CD4-positive, alpha-beta T cell (primary cell): ENCODE data around the gene MAGEB4. TPM values are rescaled to one million over a fixed set of nuclear protein-coding genes. Genes with fewer than 3 reads are reported as not detected.

Experiments used
- ATAC-seq: fragments of 200-7000 bp; cut with Tn5 transposase; one replicate; pipeline ENCODE4 v1.10.0; 2022; ENCODE audit warnings: mild to moderate bottlenecking; ENCODE audit not compliant: poor library complexity
- CTCF ChIA-PET: fragments of 350-600 bp; sonication (Branson Sonifier 250); formaldehyde crosslinking; loops from one replicate; lab custom pipeline; 2021; ENCODE audit warnings: antibody characterized with exemption, inconsistent platforms; lab: Charles Lee
- POLR2A ChIA-PET: fragments of 350-600 bp; sonication (Branson Sonifier 250); formaldehyde crosslinking; loops from one replicate; lab custom pipeline; 2021; ENCODE audit warnings: antibody characterized with exemption, inconsistent platforms; lab: Charles Lee
- DNase-seq, 14 experiments: peaks; one replicate each; pipeline ENCODE4 v3.0.0-alpha.2; 2013 to 2020; ENCODE audit warnings: mixed read lengths in 2 of 14
- H3K27ac ChIP-seq, 2 donors: one replicate each; pipeline versions ENCODE4 v1.5.1 to v1.7.0; 2013; ENCODE audit warnings: low read length in 2 of 2, low read depth in 1 of 2, mild to moderate bottlenecking in 1 of 2
- H3K27me3 ChIP-seq, 2 experiments: 1 replicate in 1 of 2; 2 replicates in 1 of 2; pipeline versions ENCODE4 v1.6.1 to v1.7.0; 2013; ENCODE audit warnings: low read length in 2 of 2, control low read depth in 1 of 2, mild to moderate bottlenecking in 1 of 2, moderate library complexity in 1 of 2; ENCODE audit not compliant: insufficient read depth in 2 of 2, control insufficient read depth in 1 of 2
- H3K36me3 ChIP-seq: one replicate; pipeline ENCODE4 v1.6.1; 2013; ENCODE audit warnings: low read length, control low read depth; ENCODE audit not compliant: insufficient read depth
- H3K4me1 ChIP-seq: one replicate; pipeline ENCODE4 v1.6.1; 2013; ENCODE audit warnings: low read length, control low read depth; ENCODE audit not compliant: insufficient read depth
- H3K4me3 ChIP-seq: one replicate; pipeline ENCODE4 v1.5.1; 2013; ENCODE audit warnings: mild to moderate bottlenecking, low read length, moderate library complexity
- H3K9me3 ChIP-seq, 2 experiments: 1 replicate in 1 of 2; 2 replicates in 1 of 2; pipeline versions ENCODE4 v1.6.1 to v1.7.0; 2013; ENCODE audit warnings: low read length in 2 of 2, mild to moderate bottlenecking in 2 of 2, control low read depth in 1 of 2, moderate library complexity in 1 of 2; ENCODE audit not compliant: control insufficient read depth in 1 of 2, insufficient read depth in 1 of 2
- H3K27ac Mint-ChIP-seq: one replicate; pipeline ENCODE4 v1.8.0; 2020; ENCODE audit warnings: mixed read lengths
- H3K27me3 Mint-ChIP-seq: one replicate; pipeline ENCODE4 v1.8.0; 2021; ENCODE audit warnings: mixed read lengths
- H3K36me3 Mint-ChIP-seq: one replicate; pipeline ENCODE4 v1.8.0; 2021; ENCODE audit warnings: low read depth, mixed read lengths
- H3K4me1 Mint-ChIP-seq: one replicate; pipeline ENCODE4 v1.8.0; 2021; ENCODE audit warnings: low read depth, mixed read lengths
- H3K4me3 Mint-ChIP-seq: one replicate; pipeline ENCODE4 v1.8.0; 2020; ENCODE audit warnings: mild to moderate bottlenecking, mixed read lengths
- H3K9me3 Mint-ChIP-seq: one replicate; pipeline ENCODE4 v1.8.0; 2020; ENCODE audit warnings: mixed read lengths
- CTCF ChIP-seq: fragments of 200-600 bp; IDR thresholded peaks from one replicate; pipeline ENCODE4 v1.8.0; 2022; ENCODE audit warnings: antibody characterized with exemption, mild to moderate bottlenecking
- intact Hi-C, 2 experiments: fragments of 100-400 bp; cut with DNase I in 1 of 2; cut with micrococcal nuclease in 1 of 2; formaldehyde crosslinking; loops; one replicate each; pipeline versions ENCODE4 v1.15.1 to v1.9.0; 2023 to 2025; cut with DNase I, micrococcal nuclease
- total RNA-seq, 174 experiments: library from RNA in 2 of 174; stranded (reverse) in 2 of 174; gene quantifications; one replicate each; pipeline ENCODE4 v1.2.3 and lab custom pipeline; 2021 to 2026

MAGEB4 gene
- total RNA-seq, 2 experiments from 2014 or later = not detected

GRCh38 chrX:30261012-30261411 is 19.2 kb downstream of the MAGEB4 start:
- ChIA-PET CTCF (no interaction called here), POLR2A (no interaction called here)
- no peaks in the 10 kb centered on the region for H3K9me3 Mint-ChIP-seq
- H3K27ac ChIP-seq = no peak overlapping the region
- no peak for ATAC-seq
- no peaks in the 10 kb centered on the region for H3K4me1 ChIP-seq
- no peak for DNase-seq
- no peak overlapping the region for H3K4me3 ChIP-seq
- no peaks in the 10 kb centered on the region for H3K9me3 ChIP-seq
- H3K36me3 ChIP-seq = no peaks in the 10 kb centered on the region
- no peaks in the 10 kb centered on the region for H3K36me3 Mint-ChIP-seq
- intact Hi-C loops = no loop called here
- no peaks in the 10 kb centered on the region for H3K4me1 Mint-ChIP-seq
- no peaks in the 10 kb centered on the region for H3K27me3 Mint-ChIP-seq
- no peak for TF ChIP-seq CTCF
- no peak overlapping the region for H3K4me3 Mint-ChIP-seq
- H3K27me3 ChIP-seq = no peaks in the 10 kb centered on the region
- no peak overlapping the region for H3K27ac Mint-ChIP-seq

- Mint-ChIP-seq H3K27ac (no peak overlapping the region), H3K4me3 (no peak overlapping the region), H3K9me3 (no peaks in the 10 kb centered on the region), H3K36me3 (no peaks in the 10 kb centered on the region), H3K27me3 (no peaks in the 10 kb centered on the region), H3K4me1 (no peaks in the 10 kb centered on the region)
- no peaks in the 10 kb centered on the region for H3K9me3 ChIP-seq
- no peaks in the 10 kb centered on the region for H3K4me1 ChIP-seq
- no peak overlapping the region for H3K27ac ChIP-seq
- DNase-seq (no peak), ATAC-seq (no peak)
- no peaks in the 10 kb centered on the region for H3K36me3 ChIP-seq
- H3K27me3 ChIP-seq = no peaks in the 10 kb centered on the region
- TF ChIP-seq CTCF = no peak
- intact Hi-C loops = no loop called here
- POLR2A ChIA-PET = no interaction called here
- CTCF ChIA-PET = no interaction called here
- H3K4me3 ChIP-seq = no peak overlapping the region
Observed at GRCh38 chrX:30262763-30263162, 21.0 kb downstream of the MAGEB4 start.

- Histone ChIP-seq H3K4me1 (no peaks in the 10 kb centered on the region), H3K4me3 (no peak overlapping the region), H3K36me3 (no peaks in the 10 kb centered on the region), H3K27ac (no peak overlapping the region), H3K9me3 (no peaks in the 10 kb centered on the region), H3K27me3 (no peaks in the 10 kb centered on the region)
- H3K9me3 Mint-ChIP-seq = no peaks in the 10 kb centered on the region
- no peaks in the 10 kb centered on the region for H3K36me3 Mint-ChIP-seq
- DNase-seq = no peak
- H3K27ac Mint-ChIP-seq = no peak overlapping the region
- ChIA-PET CTCF (no interaction called here), POLR2A (no interaction called here)
- peaks cover 4% of the 10 kb centered on the region for H3K27me3 Mint-ChIP-seq
- no peak for ATAC-seq
- intact Hi-C loops = no loop called here
- no peaks in the 10 kb centered on the region for H3K4me1 Mint-ChIP-seq
- H3K4me3 Mint-ChIP-seq = no peak overlapping the region
- TF ChIP-seq CTCF = no peak
Observed at GRCh38 chrX:30270639-30271038, 28.8 kb downstream of the MAGEB4 start.
